Measurements from ENCODE around the gene DSCAM.

DNA sequence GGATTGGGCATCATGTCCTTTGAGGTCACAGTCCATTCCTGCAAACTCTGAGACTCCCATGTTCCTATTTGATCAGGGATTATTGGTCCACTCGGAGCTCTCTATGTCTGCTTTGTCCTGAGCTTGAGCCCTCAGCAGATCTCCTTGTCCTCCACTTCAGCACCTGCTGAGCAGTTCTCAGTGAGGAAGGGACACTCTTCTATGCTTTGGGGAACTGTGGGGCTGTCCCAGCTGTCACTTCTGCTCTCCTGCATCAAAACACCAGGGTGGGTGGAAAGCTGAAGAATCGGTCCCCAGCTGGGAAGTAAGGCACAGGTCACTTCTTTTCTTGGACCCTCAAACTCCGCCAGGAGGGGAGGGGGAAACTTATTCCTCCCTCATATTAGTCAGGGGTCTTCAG lies 880.2 kb downstream of the DSCAM start:
- TF ChIP-seq, protein P1, sequence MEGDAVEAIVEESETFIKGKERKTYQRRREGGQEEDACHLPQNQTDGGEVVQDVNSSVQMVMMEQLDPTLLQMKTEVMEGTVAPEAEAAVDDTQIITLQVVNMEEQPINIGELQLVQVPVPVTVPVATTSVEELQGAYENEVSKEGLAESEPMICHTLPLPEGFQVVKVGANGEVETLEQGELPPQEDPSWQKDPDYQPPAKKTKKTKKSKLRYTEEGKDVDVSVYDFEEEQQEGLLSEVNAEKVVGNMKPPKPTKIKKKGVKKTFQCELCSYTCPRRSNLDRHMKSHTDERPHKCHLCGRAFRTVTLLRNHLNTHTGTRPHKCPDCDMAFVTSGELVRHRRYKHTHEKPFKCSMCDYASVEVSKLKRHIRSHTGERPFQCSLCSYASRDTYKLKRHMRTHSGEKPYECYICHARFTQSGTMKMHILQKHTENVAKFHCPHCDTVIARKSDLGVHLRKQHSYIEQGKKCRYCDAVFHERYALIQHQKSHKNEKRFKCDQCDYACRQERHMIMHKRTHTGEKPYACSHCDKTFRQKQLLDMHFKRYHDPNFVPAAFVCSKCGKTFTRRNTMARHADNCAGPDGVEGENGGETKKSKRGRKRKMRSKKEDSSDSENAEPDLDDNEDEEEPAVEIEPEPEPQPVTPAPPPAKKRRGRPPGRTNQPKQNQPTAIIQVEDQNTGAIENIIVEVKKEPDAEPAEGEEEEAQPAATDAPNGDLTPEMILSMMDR (IDR thresholded peaks at IDR 0.05): no peak
- no peak for TF ChIP-seq POLR2A (IDR thresholded peaks at IDR 0.05)
